Neural cell (in vitro differentiated cells): ENCODE results near the gene PHF2. TPM values are rescaled to one million over a fixed set of nuclear protein-coding genes. Genes with fewer than 3 reads are reported as not detected.

Experiments used
- H2AFZ ChIP-seq: fragments of 200-600, 300-800 bp; sonication (generic), shearing (Covaris generic); 2 replicates; pipeline ENCODE4 v1.6.0; 2014; ENCODE audit warnings: low read depth, mild to moderate bottlenecking, antibody characterized with exemption, low read length, moderate library complexity
- H3F3A ChIP-seq: fragments of 200-600 bp; shearing (Covaris generic); 2 replicates; pipeline ENCODE4 v1.6.1; 2016; ENCODE audit warnings: mild to moderate bottlenecking, moderate library complexity, mixed read lengths, antibody characterized with exemption, low read length; ENCODE audit not compliant: insufficient read depth, poor library complexity, severe bottlenecking
- H3K27ac ChIP-seq: fragments of 200-600, 300-800 bp; sonication (generic), shearing (Covaris generic); 2 replicates; pipeline ENCODE4 v1.5.1; 2014; ENCODE audit warnings: mild to moderate bottlenecking, low read length, moderate library complexity
- H3K27me3 ChIP-seq: fragments of 300-800, 200-600 bp; sonication (generic), shearing (Covaris generic); 2 replicates; pipeline ENCODE4 v1.6.0; 2014; ENCODE audit warnings: mild to moderate bottlenecking, low read depth, low read length, moderate library complexity; ENCODE audit not compliant: insufficient read depth
- H3K36me3 ChIP-seq: fragments of 300-800, 200-600 bp; sonication (generic), shearing (Covaris generic); 2 replicates; pipeline ENCODE4 v1.5.1; 2014; ENCODE audit warnings: mild to moderate bottlenecking, antibody characterized with exemption, low read length, moderate library complexity; ENCODE audit not compliant: insufficient read depth
- H3K4me2 ChIP-seq: fragments of 300-800, 200-600 bp; sonication (generic), shearing (Covaris generic); 2 replicates; pipeline ENCODE4 v1.6.0; 2014; ENCODE audit warnings: mild to moderate bottlenecking, low read length
- H3K4me3 ChIP-seq: fragments of 300-800, 200-600 bp; sonication (generic), shearing (Covaris generic); 2 replicates; pipeline ENCODE4 v1.5.1; 2014; ENCODE audit warnings: mild to moderate bottlenecking, low read length, moderate library complexity
- H3K79me2 ChIP-seq: fragments of 200-600 bp; shearing (Covaris generic); replicated peaks from 2 replicates; pipeline ENCODE4 v1.6.0; 2014; ENCODE audit warnings: mild to moderate bottlenecking, low read length, moderate library complexity; ENCODE audit not compliant: insufficient read depth
- H3K9ac ChIP-seq: fragments of 300-800, 200-600 bp; sonication (generic), shearing (Covaris generic); 2 replicates; pipeline ENCODE4 v1.6.1; 2016; ENCODE audit warnings: mild to moderate bottlenecking, low read length, mixed read lengths
- H3K9me2 ChIP-seq: fragments of 200-600 bp; shearing (Covaris generic); 2 replicates; pipeline ENCODE4 v1.6.1; 2016; ENCODE audit warnings: mild to moderate bottlenecking, low read length, mixed read lengths; ENCODE audit not compliant: insufficient read depth
- H3K9me3 ChIP-seq: fragments of 200-600, 300-800 bp; sonication (generic), shearing (Covaris generic); 2 replicates; pipeline ENCODE4 v1.6.1; 2016; ENCODE audit warnings: mild to moderate bottlenecking, mixed run types, low read length, moderate library complexity, mixed read lengths
- H4K20me1 ChIP-seq: fragments of 200-600 bp; shearing (Covaris generic); 2 replicates; pipeline ENCODE4 v1.6.1; 2016; ENCODE audit warnings: mild to moderate bottlenecking, mixed run types; ENCODE audit not compliant: insufficient read depth
- EP300 ChIP-seq: fragments of 450-650 bp; conservative IDR thresholded peaks from 2 replicates; pipeline ENCODE4 v1.6.1; 2014; ENCODE audit warnings: antibody characterized with exemption, mild to moderate bottlenecking, moderate library complexity; ENCODE audit not compliant: poor library complexity, severe bottlenecking
- EZH2 ChIP-seq: fragments of 200-600, 300-800 bp; shearing (Covaris generic), sonication (generic); IDR thresholded peaks from 2 replicates; pipeline ENCODE4 v1.6.1; 2014; ENCODE audit warnings: antibody characterized with exemption, low read length, borderline replicate concordance, mild to moderate bottlenecking; ENCODE audit not compliant: insufficient read depth, poor library complexity, severe bottlenecking
- MXI1 ChIP-seq: fragments of 450-650 bp; conservative IDR thresholded peaks from 2 replicates; pipeline ENCODE4 v1.6.1; 2014; ENCODE audit warnings: antibody characterized with exemption, mild to moderate bottlenecking; ENCODE audit not compliant: poor library complexity, severe bottlenecking
- POLR2AphosphoS5 ChIP-seq: IDR thresholded peaks from 2 replicates; pipeline ENCODE4 v1.6.1; 2012
- RAD21 ChIP-seq: fragments of 450-650 bp; conservative IDR thresholded peaks from 2 replicates; pipeline ENCODE4 v1.6.1; 2014; ENCODE audit warnings: antibody characterized with exemption, mild to moderate bottlenecking, moderate library complexity
- REST ChIP-seq: IDR thresholded peaks from 2 replicates; pipeline ENCODE4 v1.6.1; 2012; ENCODE audit warnings: borderline replicate concordance
- SMC3 ChIP-seq: fragments of 450-650 bp; conservative IDR thresholded peaks from 2 replicates; pipeline ENCODE4 v1.6.1; 2014; ENCODE audit warnings: antibody characterized with exemption, mild to moderate bottlenecking, moderate library complexity; ENCODE audit not compliant: poor library complexity
- TAF1 ChIP-seq: IDR thresholded peaks from 2 replicates; pipeline ENCODE4 v1.6.1; 2012; ENCODE audit warnings: low read depth
- polyA plus RNA-seq: library from polyadenylated mRNA; depleted of rRNA; stranded (reverse); fragments of >200 nt; gene quantifications from 2 replicates; pipeline ENCODE4 v1.2.3, GENCODE V29; 2014
- TF ChIP-seq, protein P1 (sequence below): fragments of 450-650 bp; IDR thresholded peaks from 2 replicates; pipeline ENCODE4 v1.5.1; 2014; ENCODE audit warnings: antibody characterized with exemption, mild to moderate bottlenecking, moderate library complexity; ENCODE audit not compliant: poor library complexity, severe bottlenecking

The PHF2 gene
- polyA plus RNA-seq, 1 donor from 2014 or later, result 42.4 TPM

DNA sequence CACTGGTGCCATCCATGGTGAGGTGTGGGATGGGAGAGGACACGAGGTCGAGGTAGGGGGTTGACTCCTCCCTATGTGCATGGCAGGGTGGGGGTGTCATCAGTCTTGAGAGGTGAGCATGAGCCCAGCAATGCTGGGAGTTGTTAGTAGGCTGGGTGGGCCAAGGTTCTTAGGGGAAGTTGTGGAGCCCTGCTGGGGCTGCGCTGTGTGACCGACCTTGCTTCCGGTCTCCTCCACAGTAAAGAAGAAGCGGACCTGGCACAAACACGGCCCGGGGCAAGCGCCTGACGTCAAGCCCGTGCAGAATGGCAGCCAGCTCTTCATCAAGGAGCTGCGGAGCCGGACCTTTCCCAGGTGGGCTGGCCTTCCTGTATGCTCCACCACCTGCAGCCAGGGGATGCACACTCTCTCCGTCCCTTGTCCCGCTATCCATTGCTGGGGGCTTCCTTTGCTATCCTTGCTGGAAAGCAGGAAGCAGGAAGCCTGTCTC lies 59.8 kb downstream of the PHF2 start:
- Histone ChIP-seq H3K79me2 (no peaks in the 10 kb centered on the region), H3F3A (no peaks in the 10 kb centered on the region), H3K36me3 (peaks cover 19% of the 10 kb centered on the region), H3K27ac (no peak overlapping the region), H2AFZ (no peak overlapping the region), H3K9ac (no peak overlapping the region), H4K20me1 (no peaks in the 10 kb centered on the region), H3K4me2 (no peak overlapping the region), H3K9me2 (no peaks in the 10 kb centered on the region), H3K4me3 (no peak overlapping the region), H3K27me3 (no peaks in the 10 kb centered on the region), H3K9me3 (peaks cover 11% of the 10 kb centered on the region)
- TF ChIP-seq RAD21, result no peak
- no peak for TF ChIP-seq MXI1
- no peak for TF ChIP-seq EZH2
- TF ChIP-seq POLR2AphosphoS5, result no peak
- no peak for TF ChIP-seq TAF1
- TF ChIP-seq, protein P1, sequence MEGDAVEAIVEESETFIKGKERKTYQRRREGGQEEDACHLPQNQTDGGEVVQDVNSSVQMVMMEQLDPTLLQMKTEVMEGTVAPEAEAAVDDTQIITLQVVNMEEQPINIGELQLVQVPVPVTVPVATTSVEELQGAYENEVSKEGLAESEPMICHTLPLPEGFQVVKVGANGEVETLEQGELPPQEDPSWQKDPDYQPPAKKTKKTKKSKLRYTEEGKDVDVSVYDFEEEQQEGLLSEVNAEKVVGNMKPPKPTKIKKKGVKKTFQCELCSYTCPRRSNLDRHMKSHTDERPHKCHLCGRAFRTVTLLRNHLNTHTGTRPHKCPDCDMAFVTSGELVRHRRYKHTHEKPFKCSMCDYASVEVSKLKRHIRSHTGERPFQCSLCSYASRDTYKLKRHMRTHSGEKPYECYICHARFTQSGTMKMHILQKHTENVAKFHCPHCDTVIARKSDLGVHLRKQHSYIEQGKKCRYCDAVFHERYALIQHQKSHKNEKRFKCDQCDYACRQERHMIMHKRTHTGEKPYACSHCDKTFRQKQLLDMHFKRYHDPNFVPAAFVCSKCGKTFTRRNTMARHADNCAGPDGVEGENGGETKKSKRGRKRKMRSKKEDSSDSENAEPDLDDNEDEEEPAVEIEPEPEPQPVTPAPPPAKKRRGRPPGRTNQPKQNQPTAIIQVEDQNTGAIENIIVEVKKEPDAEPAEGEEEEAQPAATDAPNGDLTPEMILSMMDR, result no peak
- no peak for TF ChIP-seq SMC3
- TF ChIP-seq REST, result no peak
- TF ChIP-seq EP300, result no peak

GRCh38 chr9:93636667-93637066 lies 60.3 kb downstream of the PHF2 start:
- Histone ChIP-seq H3K79me2 (no peaks in the 10 kb centered on the region), H3K4me2 (no peak overlapping the region), H3K9ac (no peak overlapping the region), H3K27ac (no peak overlapping the region), H3F3A (no peaks in the 10 kb centered on the region), H3K27me3 (no peaks in the 10 kb centered on the region), H2AFZ (no peak overlapping the region), H3K4me3 (no peak overlapping the region), H3K9me3 (peaks cover 11% of the 10 kb centered on the region), H3K9me2 (no peaks in the 10 kb centered on the region), H3K36me3 (peaks cover 19% of the 10 kb centered on the region), H4K20me1 (no peaks in the 10 kb centered on the region)
- TF ChIP-seq REST (no peak), TAF1 (no peak), EZH2 (no peak), EP300 (no peak), SMC3 (no peak), RAD21 (no peak), POLR2AphosphoS5 (no peak), MXI1 (no peak)
- TF ChIP-seq, protein P1, result no peak
